Measurements from ENCODE around the gene KRT77. TPM values are rescaled to one million over a fixed set of nuclear protein-coding genes. Genes with fewer than 3 reads are reported as not detected.
A peak's percentile ranks its signal among the peaks of the same experiment; 100 is the strongest.

The KRT77 gene
- total RNA-seq, 1 experiment from 2014 or later = not detected

DNA sequence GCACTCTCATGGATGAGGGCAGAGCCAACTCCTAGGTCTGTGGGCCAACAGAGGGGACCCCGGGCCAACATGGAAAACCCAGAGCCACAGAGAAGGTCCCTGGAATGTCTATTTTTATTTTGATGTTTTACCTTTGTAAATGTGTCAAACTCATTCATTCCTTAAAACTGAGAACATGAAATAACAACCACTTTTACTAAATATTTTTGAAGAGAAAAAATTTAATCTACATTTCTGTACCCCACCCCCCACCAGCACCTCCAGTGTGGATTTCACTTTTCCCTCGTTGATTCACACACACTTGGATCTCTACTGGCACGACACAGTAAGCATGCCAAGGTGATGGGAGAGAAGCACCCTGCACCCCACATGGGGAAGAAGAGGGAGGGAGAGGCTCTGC is 6.7 kb downstream of the KRT77 start:
- H3K36me3 ChIP-seq = no peaks in the 10 kb centered on the region
- H3K27ac ChIP-seq = no peak overlapping the region
- 0 out of 2 replicates have a peak, but pooled peaks cover 4% of the 10 kb centered on the region for H3K9me3 ChIP-seq (replicated peaks)
- peaks cover 98% of the 10 kb centered on the region for H3K27me3 ChIP-seq (replicated peaks)
- no peaks in the 10 kb centered on the region for H3K4me1 ChIP-seq (replicated peaks)
- no peak overlapping the region for H3K4me3 ChIP-seq
- peak; percentile 77 to 84 for DNase-seq (ENCODE audit: low read depth in 1 of 2, low spot score in 2 of 2)

DNA sequence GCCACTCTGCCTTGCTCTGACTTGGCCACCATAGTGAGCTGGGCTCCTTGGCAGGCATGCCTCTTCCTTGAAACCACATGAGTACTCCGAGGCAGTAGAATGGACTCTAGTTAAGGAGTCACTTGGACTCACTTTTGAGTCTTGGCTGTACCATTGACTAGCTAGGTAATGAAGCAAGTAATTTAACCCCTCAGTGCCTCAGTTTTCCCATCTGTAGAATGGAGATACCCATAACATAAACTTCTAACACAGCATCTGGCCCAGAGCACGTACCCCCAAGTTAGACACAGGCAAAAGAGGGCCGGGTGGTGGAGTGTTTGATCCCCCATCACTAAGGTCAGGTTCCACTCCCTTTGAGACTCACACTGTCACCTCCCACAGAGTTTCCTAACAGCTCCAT is 8.3 kb downstream of the KRT77 start:
- DNase-seq (ENCODE audit: low read depth in 1 of 2, low spot score in 2 of 2) = peak in 1 of 2 experiments; percentile 84
- Histone ChIP-seq H3K36me3 (no peaks in the 10 kb centered on the region), H3K27ac (no peak overlapping the region), H3K4me1 (replicated peaks) (peaks cover 8% of the 10 kb centered on the region), H3K27me3 (replicated peaks) (peaks cover 98% of the 10 kb centered on the region), H3K9me3 (replicated peaks) (peaks cover 10% of the 10 kb centered on the region), H3K4me3 (no peak overlapping the region)

DNA sequence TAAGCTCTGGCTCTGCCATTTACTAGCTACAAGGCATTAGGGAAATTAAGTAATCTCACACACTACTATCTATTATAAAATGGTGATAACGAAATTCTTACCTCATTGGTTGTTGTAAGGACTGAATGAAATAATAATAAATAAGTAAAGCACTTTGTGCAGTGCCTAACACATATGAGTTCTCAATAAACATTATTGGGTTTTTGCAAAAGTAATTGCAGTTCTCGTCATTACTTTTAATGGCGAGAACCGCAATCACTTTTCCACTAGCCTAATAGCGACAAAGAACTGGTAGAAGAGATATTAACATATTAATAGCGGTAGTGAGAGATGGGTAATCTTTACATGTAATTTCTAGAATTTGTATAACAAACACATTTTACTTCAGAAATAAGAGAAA is 9.2 kb downstream of the KRT77 start:
- no peak for DNase-seq (ENCODE audit: low read depth in 1 of 2, low spot score in 2 of 2)
- no peak overlapping the region for H3K27ac ChIP-seq
- no peaks in the 10 kb centered on the region for H3K36me3 ChIP-seq
- peaks cover 10% of the 10 kb centered on the region for H3K9me3 ChIP-seq (replicated peaks)
- peaks cover 96% of the 10 kb centered on the region for H3K27me3 ChIP-seq (replicated peaks)
- H3K4me1 ChIP-seq (replicated peaks) = peaks cover 8% of the 10 kb centered on the region
- no peak overlapping the region for H3K4me3 ChIP-seq

DNA sequence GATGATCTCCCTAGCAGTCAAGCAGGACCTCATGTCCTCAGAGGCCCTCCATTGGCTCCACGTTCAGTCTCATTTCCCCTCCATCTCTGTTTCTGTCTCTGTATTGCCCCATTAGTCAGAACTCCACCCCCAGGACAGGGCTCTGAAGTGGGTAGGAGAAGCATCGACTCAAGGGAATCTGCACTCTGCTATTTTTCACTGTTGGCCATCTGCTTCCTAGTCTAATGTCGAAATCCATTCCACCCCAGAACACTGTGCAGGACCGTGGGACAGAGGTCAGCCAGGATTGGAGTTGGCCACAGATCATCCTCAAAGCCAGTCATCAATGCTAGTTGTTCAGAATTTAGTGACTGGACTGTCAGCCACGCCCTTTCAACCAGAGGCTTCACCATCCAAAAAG is 10.1 kb downstream of the KRT77 start:
- H3K9me3 ChIP-seq (replicated peaks) = peaks cover 10% of the 10 kb centered on the region
- no peak overlapping the region for H3K4me3 ChIP-seq
- no peak overlapping the region for H3K27ac ChIP-seq
- DNase-seq (ENCODE audit: low read depth in 1 of 2, low spot score in 2 of 2) = peak in 1 of 2 experiments; percentile 79
- H3K4me1 ChIP-seq (replicated peaks) = peaks cover 8% of the 10 kb centered on the region
- H3K36me3 ChIP-seq = no peaks in the 10 kb centered on the region
- H3K27me3 ChIP-seq (replicated peaks) = peaks cover 96% of the 10 kb centered on the region

DNA sequence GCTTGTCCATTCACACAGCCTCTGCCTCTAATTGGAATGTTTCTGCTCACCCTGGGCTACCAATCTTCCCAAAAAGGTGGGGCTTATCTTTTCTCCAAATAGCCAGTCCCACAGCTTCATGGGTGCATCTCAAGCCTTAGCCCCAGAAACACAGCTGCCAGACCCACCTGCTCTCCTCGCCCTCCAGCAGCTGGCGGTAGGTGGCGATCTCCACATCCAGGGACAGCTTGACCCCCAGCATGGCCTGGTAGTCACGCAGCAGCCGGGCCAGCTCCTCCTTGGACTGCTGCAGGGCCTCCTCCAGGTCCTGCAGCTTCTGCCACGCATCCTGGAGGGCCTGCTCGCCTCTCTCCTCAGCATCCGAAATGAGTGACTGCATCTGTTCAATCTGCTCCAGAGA is 11.1 kb downstream of the KRT77 start:
- Histone ChIP-seq H3K27ac (no peak overlapping the region), H3K36me3 (no peaks in the 10 kb centered on the region), H3K27me3 (replicated peaks) (peaks cover 95% of the 10 kb centered on the region), H3K4me1 (replicated peaks) (peaks cover 8% of the 10 kb centered on the region), H3K9me3 (replicated peaks) (peaks cover 11% of the 10 kb centered on the region), H3K4me3 (no peak overlapping the region)
- peak in 1 of 2 experiments; percentile 86 for DNase-seq (ENCODE audit: low read depth in 1 of 2, low spot score in 2 of 2)

DNA sequence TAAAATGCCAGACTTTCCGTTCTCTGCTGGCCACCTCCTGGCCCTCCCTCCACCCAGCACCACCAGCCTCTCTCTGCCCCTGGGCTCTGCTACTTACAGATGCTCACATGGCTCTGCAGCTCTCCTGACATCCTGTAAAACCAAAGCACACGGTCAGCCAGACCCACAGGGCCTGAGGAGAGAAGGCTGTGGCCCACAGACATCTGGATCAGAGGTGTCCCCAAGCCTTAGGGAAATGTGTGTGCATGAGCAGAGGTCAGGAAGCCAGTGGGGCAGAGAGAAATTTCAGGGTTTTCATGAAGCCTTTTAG is 11.5 kb downstream of the KRT77 start:
- no peak for DNase-seq (ENCODE audit: low read depth in 1 of 2, low spot score in 2 of 2)
- Histone ChIP-seq H3K9me3 (replicated peaks) (peaks cover 12% of the 10 kb centered on the region), H3K36me3 (no peaks in the 10 kb centered on the region), H3K27me3 (replicated peaks) (peaks cover 93% of the 10 kb centered on the region), H3K4me1 (replicated peaks) (peaks cover 8% of the 10 kb centered on the region), H3K27ac (no peak overlapping the region), H3K4me3 (no peak overlapping the region)

DNA sequence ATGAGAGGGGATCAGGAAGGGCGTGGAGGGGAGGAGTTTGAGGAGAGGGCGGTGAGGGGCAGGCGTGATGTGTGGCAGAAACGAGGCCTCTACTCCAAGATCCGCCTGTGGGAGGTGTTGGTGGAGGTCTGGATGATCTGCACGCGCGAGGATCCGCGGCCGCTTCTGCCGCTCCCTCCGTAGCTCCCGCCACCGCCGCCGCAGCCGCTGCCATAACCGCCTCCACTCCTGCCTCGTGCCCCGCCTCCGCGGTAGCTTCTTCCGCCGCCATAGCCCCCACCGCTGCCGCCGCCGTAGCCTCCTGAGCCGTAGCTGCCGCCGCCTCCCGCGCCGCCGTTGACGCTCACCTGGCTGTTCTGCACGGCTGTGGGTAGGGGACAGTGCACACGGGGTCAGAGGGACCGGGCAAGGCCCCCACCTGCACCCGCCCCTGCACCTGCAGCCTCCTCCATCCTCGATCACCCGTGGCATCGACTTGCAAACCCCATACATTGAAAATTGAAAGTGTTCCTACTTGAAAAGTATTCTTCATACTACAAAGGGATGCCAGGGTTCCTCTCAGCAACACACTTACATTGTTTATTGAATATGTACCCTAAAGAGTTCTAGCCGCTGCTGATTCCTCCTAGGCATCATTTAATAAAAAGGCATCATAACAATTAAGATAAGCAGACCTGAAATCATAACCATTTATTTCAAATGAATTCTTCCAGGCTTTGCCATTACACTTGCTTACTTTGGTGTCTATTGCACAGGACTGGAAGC is 12.1 kb downstream of the KRT77 start:
- H3K36me3 ChIP-seq = no peaks in the 10 kb centered on the region
- no peak overlapping the region for H3K27ac ChIP-seq
- H3K27me3 ChIP-seq (replicated peaks) = peaks cover 93% of the 10 kb centered on the region
- H3K4me1 ChIP-seq (replicated peaks) = peaks cover 8% of the 10 kb centered on the region
- H3K9me3 ChIP-seq (replicated peaks) = peaks cover 12% of the 10 kb centered on the region
- H3K4me3 ChIP-seq = peak overlapping the region; percentile 0
- peak; percentile 84 to 98 for DNase-seq (ENCODE audit: low read depth in 1 of 2, low spot score in 2 of 2)

DNA sequence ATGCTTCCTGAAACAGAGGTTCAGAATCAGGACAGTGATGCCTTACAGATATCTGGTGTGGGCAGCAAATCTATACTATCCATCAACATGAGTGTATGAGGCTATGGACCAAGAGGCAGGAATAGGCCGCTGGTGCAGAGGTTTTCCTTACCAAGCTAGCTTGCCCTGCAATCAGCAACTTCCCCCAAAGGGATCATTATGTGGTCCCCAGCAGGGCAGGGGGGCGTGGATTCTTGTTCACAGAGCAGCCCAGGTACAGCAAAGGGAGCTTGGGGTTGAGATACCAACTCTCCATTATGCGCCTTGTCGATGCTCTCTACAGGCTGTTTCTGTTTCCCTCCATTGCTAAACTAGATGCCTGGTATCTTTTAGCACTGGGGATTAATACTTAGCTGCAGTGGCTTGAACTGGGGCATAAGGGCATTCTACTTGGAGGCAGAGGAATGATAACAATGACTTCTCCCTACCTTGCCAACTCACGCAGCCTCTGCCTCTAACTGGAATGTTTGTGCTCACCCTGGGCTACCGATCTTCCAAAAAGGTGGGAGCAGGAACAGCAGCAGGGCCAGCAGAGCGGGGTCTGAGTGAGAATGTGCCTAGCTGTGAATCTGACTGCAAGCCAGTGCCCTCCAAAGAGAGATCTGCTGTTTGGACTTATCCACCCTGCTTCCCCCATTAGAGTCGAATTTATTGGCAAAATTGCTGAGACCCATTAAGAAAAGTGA is 12.8 kb downstream of the KRT77 start:
- Histone ChIP-seq H3K4me1 (replicated peaks) (peaks cover 8% of the 10 kb centered on the region), H3K27me3 (replicated peaks) (peaks cover 93% of the 10 kb centered on the region), H3K36me3 (no peaks in the 10 kb centered on the region), H3K4me3 (no peak overlapping the region), H3K9me3 (replicated peaks) (peaks cover 12% of the 10 kb centered on the region), H3K27ac (no peak overlapping the region)
- DNase-seq (ENCODE audit: low read depth in 1 of 2, low spot score in 2 of 2) = peak; percentile 84 to 95

DNA sequence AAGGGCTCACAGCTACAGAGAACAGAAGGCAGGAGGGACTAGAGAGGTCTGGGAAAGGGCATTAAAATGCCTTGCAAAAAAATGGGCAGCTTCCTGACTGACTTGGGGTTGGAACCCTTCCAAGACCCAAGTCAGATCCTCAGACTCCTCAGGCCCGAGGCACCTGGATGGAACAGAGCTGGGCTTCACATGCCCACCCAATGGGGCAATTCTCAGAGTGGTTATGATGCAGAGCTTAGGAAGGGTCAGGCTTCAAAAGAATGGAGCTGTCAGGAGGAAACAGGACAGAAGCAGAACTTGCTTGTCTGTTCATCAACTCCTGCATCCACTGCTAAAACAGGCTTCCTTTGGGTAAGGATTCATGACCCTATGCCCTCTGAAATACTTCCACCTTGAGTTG is 13.4 kb downstream of the KRT77 start:
- peaks cover 11% of the 10 kb centered on the region for H3K9me3 ChIP-seq (replicated peaks)
- H3K27ac ChIP-seq = no peak overlapping the region
- H3K27me3 ChIP-seq (replicated peaks) = peaks cover 89% of the 10 kb centered on the region
- peak; percentile 84 to 93 for DNase-seq (ENCODE audit: low read depth in 1 of 2, low spot score in 2 of 2)
- H3K36me3 ChIP-seq = no peaks in the 10 kb centered on the region
- H3K4me1 ChIP-seq (replicated peaks) = peaks cover 8% of the 10 kb centered on the region
- no peak overlapping the region for H3K4me3 ChIP-seq

DNA sequence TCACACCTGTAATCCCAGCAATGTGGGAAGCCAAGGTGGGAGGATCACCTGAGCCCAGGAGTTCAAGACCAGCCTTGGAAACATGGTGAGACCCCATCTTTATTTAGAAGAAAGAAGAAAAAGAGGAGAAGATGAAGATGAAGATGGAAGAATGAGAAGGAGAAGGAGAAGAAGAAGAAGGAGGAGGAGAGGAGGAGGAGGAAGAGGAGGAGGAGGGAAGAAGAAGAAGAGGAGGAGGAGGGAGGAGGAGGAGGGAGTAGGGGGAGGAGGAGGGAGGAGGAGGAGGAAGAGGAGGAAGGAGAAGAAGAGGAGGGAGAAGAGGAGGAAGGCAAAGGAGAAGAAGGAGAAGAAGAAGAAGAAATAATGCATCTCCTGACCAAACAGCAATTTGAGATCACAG is 14.1 kb downstream of the KRT77 start:
- Histone ChIP-seq H3K27me3 (replicated peaks) (peaks cover 86% of the 10 kb centered on the region), H3K4me1 (replicated peaks) (peaks cover 8% of the 10 kb centered on the region), H3K27ac (no peak overlapping the region), H3K9me3 (replicated peaks) (peaks cover 9% of the 10 kb centered on the region), H3K4me3 (no peak overlapping the region), H3K36me3 (no peaks in the 10 kb centered on the region)
- DNase-seq (ENCODE audit: low read depth in 1 of 2, low spot score in 2 of 2) = peak in 1 of 2 experiments; percentile 87

DNA sequence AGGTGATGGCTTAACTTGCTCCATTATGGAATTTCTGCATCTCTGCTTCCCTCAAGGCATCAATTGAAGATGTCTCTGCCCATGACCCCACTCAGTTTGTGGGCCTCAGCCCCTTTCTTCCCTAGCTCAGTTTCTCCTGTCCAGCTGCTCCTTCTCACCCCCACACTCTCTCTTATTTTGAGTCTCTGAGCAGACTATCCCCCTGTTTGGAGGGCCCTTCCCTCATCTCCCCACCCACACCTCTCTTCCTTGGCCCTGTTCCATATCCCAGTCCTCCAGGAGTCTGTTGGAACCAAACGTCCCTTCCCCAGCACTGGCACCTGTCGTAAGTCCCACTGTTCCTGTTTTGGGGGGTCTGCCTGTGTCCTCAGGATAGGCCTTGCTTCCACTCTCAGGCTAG is 14.8 kb downstream of the KRT77 start:
- Histone ChIP-seq H3K36me3 (no peaks in the 10 kb centered on the region), H3K4me3 (no peak overlapping the region), H3K4me1 (replicated peaks) (peaks cover 8% of the 10 kb centered on the region), H3K27ac (no peak overlapping the region), H3K27me3 (replicated peaks) (peaks cover 80% of the 10 kb centered on the region), H3K9me3 (replicated peaks) (peaks cover 9% of the 10 kb centered on the region)
- DNase-seq (ENCODE audit: low read depth in 1 of 2, low spot score in 2 of 2) = peak; percentile 82 to 94

DNA sequence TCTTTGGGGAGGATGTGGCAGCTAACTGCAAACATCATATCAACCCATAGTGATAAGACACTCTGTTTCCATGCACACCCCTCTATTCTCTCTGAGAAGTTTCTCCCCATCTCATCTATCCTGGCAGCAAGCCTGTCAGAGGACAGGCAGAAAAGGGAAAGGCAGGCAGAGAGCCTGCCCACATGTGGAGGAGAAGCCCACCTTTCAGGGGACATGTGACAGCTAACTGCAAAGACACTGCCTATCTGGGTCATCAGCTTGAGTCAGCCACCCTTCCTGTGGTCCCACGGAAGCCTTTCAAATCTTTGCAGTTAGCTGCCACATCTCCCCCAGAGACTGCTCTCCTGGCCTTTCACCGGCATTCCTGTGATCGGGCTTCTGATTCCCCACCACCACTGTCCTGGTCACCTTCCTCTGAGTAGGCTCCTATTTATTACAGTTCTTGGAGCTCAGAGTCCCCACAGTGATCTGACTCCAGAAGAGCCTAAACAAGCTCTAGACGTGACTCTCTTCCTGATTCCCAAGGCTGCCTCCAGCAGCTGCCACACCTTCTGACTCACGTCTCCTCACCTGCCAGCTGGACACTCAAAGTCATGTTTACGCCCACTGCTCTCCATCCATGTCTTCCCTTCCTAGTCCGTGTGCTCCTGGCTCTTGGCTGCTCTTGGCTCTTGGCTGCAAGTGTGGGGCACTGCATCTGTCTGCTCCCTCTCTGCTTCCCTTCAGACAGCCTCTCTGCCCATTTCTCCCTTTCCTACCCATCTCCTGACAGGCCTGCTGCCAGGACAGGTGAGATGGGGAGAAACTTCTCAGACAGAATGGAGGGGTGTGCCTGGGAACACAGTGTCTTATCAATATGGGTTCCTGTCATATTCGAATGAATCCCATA is 15.6 kb downstream of the KRT77 start:
- Histone ChIP-seq H3K4me3 (no peak overlapping the region), H3K27ac (no peak overlapping the region), H3K36me3 (no peaks in the 10 kb centered on the region), H3K9me3 (replicated peaks) (peaks cover 11% of the 10 kb centered on the region), H3K4me1 (replicated peaks) (peaks cover 8% of the 10 kb centered on the region), H3K27me3 (replicated peaks) (peaks cover 72% of the 10 kb centered on the region)
- peak; percentile 84 to 94 for DNase-seq (ENCODE audit: low read depth in 1 of 2, low spot score in 2 of 2)

DNA sequence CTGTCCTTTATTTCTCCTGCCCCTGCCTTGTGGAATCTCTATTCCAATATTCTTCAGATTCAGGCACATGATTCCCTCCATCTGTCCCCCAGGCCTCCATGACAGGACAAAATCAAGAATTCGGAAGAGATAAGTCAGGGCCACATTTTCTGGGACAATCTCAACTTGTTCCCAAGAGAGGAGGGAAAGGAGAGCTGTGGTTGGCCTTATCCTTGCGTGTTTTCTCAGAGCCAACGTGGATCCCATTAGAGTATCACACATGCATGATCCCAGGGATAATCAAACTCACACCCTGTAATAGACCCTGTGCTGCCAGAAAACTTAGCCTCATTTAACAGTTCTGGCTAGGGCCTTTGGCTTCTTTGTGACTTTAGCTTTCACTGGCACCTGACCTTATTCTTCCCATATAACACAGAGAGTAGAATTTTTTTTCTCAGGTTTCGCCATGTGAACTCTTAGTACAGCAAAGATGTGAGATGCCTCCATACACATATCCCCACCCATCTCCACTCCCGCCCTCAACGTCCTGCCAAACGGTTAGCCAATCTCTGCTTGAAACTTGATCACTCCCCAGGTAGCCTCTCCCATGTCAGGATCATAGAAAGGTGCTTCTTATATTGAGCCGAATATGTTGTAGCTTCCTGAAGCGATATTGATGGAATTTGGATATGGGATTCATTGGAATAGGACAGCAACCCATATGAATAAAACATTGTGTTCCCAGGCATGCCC is 16.4 kb downstream of the KRT77 start:
- Histone ChIP-seq H3K27me3 (replicated peaks) (peaks cover 64% of the 10 kb centered on the region), H3K4me3 (no peak overlapping the region), H3K27ac (no peak overlapping the region), H3K9me3 (replicated peaks) (peaks cover 11% of the 10 kb centered on the region), H3K4me1 (replicated peaks) (peaks cover 8% of the 10 kb centered on the region), H3K36me3 (no peaks in the 10 kb centered on the region)
- peak; percentile 81 to 94 for DNase-seq (ENCODE audit: low read depth in 1 of 2, low spot score in 2 of 2)
